ENCODE data around the gene LCOR.

GRCh38 chr10:96973809-96974747 lies 142.0 kb downstream of the LCOR start:
- TF ChIP-seq CTCF (conservative IDR thresholded peaks at IDR 0.05 in 1 of 2, IDR thresholded peaks at IDR 0.05 in 1 of 2; ENCODE audit: low read depth in 1 of 2, low read length in 2 of 2) (no peak), EZH2 (IDR thresholded peaks at IDR 0.05; ENCODE audit: low read length, missing control alignments) (no peak)

All from fibroblast of lung (primary cell).